ENCODE data around the gene ADAM12. TPM values are rescaled to one million over a fixed set of nuclear protein-coding genes. Genes with fewer than 3 reads are reported as not detected.
"Not testable (repeated sequence)": the region's sequence is repeated elsewhere in the genome, so short reads cannot be mapped to it uniquely, and the experiment has no call there.

ADAM12 gene
- total RNA-seq, 3 donors from 2014 or later (not counting 1 experiment from before 2014, with no cell fraction given), result 1.6 to 1.9 (median 1.8) TPM

DNA sequence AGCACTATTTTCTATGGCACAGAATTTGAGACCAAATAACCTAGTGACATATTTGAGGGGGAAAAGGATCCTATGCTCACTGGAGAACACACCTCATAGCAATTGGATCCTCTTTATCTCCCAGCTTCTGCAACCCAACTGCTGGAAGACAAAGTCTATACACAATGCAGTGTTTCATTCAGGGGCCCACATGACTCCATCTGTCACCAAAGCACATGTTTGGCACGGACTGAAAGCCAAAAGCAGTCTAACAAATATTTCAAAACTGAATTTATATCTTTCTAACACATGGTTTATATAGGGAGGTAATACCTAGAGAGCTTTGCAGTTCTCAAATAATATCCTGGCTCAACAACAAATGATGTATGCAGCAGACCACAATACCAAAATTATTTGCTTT lies 39.2 kb downstream of the ADAM12 start:
- H3K4me1 ChIP-seq (ENCODE audit: control insufficient read depth, insufficient read depth, low read length), result no peaks in the 10 kb centered on the region
- H3K27me3 ChIP-seq (ENCODE audit: control insufficient read depth, insufficient read depth, low read length), result no peaks in the 10 kb centered on the region
- H3K4me3 ChIP-seq (ENCODE audit: low read length), result no peak overlapping the region
- H3K4me3 Mint-ChIP-seq, result no peak overlapping the region
- WGBS (ENCODE audit: insufficient coverage), result no CpG with 5 or more reads among the region's 1 CpG
- H3K9me3 Mint-ChIP-seq, result no peaks in the 10 kb centered on the region
- no peak overlapping the region for H3K27ac Mint-ChIP-seq
- no peak for DNase-seq
- H3K27me3 Mint-ChIP-seq (ENCODE audit: low read depth in 2 of 2), result peaks cover 3 to 9% of the 10 kb centered on the region in 2 donors
- no peaks in the 10 kb centered on the region for H3K36me3 Mint-ChIP-seq
- no peak for ATAC-seq
- H3K9me3 ChIP-seq (ENCODE audit: control insufficient read depth, insufficient read depth, low read length), result no peaks in the 10 kb centered on the region
- TF ChIP-seq, protein P1, sequence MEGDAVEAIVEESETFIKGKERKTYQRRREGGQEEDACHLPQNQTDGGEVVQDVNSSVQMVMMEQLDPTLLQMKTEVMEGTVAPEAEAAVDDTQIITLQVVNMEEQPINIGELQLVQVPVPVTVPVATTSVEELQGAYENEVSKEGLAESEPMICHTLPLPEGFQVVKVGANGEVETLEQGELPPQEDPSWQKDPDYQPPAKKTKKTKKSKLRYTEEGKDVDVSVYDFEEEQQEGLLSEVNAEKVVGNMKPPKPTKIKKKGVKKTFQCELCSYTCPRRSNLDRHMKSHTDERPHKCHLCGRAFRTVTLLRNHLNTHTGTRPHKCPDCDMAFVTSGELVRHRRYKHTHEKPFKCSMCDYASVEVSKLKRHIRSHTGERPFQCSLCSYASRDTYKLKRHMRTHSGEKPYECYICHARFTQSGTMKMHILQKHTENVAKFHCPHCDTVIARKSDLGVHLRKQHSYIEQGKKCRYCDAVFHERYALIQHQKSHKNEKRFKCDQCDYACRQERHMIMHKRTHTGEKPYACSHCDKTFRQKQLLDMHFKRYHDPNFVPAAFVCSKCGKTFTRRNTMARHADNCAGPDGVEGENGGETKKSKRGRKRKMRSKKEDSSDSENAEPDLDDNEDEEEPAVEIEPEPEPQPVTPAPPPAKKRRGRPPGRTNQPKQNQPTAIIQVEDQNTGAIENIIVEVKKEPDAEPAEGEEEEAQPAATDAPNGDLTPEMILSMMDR (IDR thresholded peaks at IDR 0.05), result no peak
- intact Hi-C loops (cut with micrococcal nuclease), result no loop called here
- H3K36me3 ChIP-seq (ENCODE audit: control insufficient read depth, insufficient read depth, low read length), result no peaks in the 10 kb centered on the region
- H3K27ac ChIP-seq (ENCODE audit: low read length), result no peak overlapping the region
- no peaks in the 10 kb centered on the region for H3K4me1 Mint-ChIP-seq

DNA sequence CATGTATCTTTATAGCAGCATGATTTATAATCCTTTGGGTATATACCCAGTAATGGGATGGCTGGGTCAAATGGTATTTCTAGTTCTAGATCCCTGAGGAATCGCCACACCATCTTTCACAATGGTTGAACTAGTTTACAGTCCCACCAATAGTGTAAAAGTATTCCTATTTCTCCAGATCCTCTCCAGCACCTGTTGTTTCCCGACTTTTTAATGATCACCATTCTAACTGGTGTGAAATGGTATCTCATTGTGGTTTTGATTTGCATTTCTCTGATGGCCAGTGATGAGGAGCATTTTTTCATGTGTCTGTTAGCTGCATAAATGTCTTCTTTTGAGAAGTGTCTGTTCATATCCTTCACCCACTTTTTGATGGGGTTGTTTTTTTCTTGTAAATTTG lies 44.8 kb downstream of the ADAM12 start:
- intact Hi-C loops (cut with micrococcal nuclease); H3K4me1 ChIP-seq (ENCODE audit: control insufficient read depth, insufficient read depth, low read length); H3K4me1 Mint-ChIP-seq; DNase-seq; H3K36me3 Mint-ChIP-seq; H3K27ac Mint-ChIP-seq; H3K27me3 ChIP-seq (ENCODE audit: control insufficient read depth, insufficient read depth, low read length); H3K9me3 Mint-ChIP-seq; ATAC-seq; H3K36me3 ChIP-seq (ENCODE audit: control insufficient read depth, insufficient read depth, low read length); H3K27ac ChIP-seq (ENCODE audit: low read length); H3K4me3 Mint-ChIP-seq; H3K4me3 ChIP-seq (ENCODE audit: low read length); H3K9me3 ChIP-seq (ENCODE audit: control insufficient read depth, insufficient read depth, low read length): not testable (repeated sequence)
- peaks cover 9 to 13% of the 10 kb centered on the region in 2 donors for H3K27me3 Mint-ChIP-seq (ENCODE audit: low read depth in 2 of 2)
- WGBS (ENCODE audit: insufficient coverage), result no CpG with 5 or more reads among the region's 2 CpGs

DNA sequence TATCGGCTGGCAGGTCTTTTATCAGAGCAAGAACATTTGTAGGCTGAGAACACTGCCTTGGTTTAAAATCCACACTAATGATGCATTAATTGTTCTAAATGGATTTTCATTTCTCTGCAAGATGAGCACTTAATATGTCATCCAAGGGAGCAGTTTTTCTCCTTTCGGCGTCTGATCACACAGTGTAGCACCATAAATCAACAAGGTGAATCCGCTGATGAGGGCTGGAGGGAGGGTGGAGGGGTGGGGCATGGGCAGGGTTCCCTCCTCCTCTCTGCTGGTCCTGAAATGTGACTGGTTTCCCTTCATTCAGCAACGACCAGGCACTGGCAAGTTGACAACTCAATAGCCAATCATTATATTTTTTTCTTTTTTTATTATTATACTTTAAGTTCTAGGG lies 45.6 kb downstream of the ADAM12 start:
- 96% methylated on average over 4 of the region's 5 CpGs for WGBS (ENCODE audit: insufficient coverage)
- H3K4me3 ChIP-seq (ENCODE audit: low read length), result no peak overlapping the region
- H3K36me3 ChIP-seq (ENCODE audit: control insufficient read depth, insufficient read depth, low read length), result no peaks in the 10 kb centered on the region
- H3K9me3 ChIP-seq (ENCODE audit: control insufficient read depth, insufficient read depth, low read length), result no peaks in the 10 kb centered on the region
- H3K27me3 ChIP-seq (ENCODE audit: control insufficient read depth, insufficient read depth, low read length), result no peaks in the 10 kb centered on the region
- DNase-seq (no peak), ATAC-seq (no peak)
- no peaks in the 10 kb centered on the region for H3K9me3 Mint-ChIP-seq
- H3K4me3 Mint-ChIP-seq, result no peak overlapping the region
- H3K27ac ChIP-seq (ENCODE audit: low read length), result no peak overlapping the region
- H3K4me1 Mint-ChIP-seq, result no peaks in the 10 kb centered on the region
- no peaks in the 10 kb centered on the region for H3K36me3 Mint-ChIP-seq
- intact Hi-C loops (cut with micrococcal nuclease), result no loop called here
- H3K4me1 ChIP-seq (ENCODE audit: control insufficient read depth, insufficient read depth, low read length), result no peaks in the 10 kb centered on the region
- TF ChIP-seq, protein P1 (IDR thresholded peaks at IDR 0.05), result no peak
- H3K27me3 Mint-ChIP-seq (ENCODE audit: low read depth in 2 of 2), result peaks cover 7 to 13% of the 10 kb centered on the region in 2 donors
- no peak overlapping the region for H3K27ac Mint-ChIP-seq

DNA sequence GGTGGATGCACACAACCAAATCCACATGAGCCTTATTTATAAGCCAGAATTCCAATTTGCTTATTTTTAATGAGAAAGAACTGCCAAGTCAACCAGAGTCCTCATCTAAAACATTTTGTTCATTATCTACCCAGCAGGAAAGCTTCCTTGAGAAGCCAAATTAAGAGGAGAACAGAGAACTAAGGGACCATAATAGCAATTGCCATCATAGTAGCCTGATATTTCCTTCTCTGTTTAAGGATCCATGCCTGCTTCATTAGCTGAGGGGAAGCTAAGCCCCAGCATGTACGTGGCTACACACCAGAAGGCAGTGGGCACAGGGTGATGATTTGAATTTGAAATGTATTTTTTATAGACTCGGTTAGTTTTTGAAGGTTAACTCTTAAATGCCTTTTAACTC lies 46.8 kb downstream of the ADAM12 start:
- TF ChIP-seq, protein P1 (IDR thresholded peaks at IDR 0.05), result no peak
- H3K27me3 ChIP-seq (ENCODE audit: control insufficient read depth, insufficient read depth, low read length), result no peaks in the 10 kb centered on the region
- peaks cover 7 to 13% of the 10 kb centered on the region in 2 donors for H3K27me3 Mint-ChIP-seq (ENCODE audit: low read depth in 2 of 2)
- no peak overlapping the region for H3K27ac Mint-ChIP-seq
- no peaks in the 10 kb centered on the region for H3K4me1 ChIP-seq (ENCODE audit: control insufficient read depth, insufficient read depth, low read length)
- WGBS (ENCODE audit: insufficient coverage), result 40% methylated on average over 1 of the region's 2 CpGs
- no peaks in the 10 kb centered on the region for H3K36me3 Mint-ChIP-seq
- no peak for DNase-seq
- no peak for ATAC-seq
- no peak overlapping the region for H3K27ac ChIP-seq (ENCODE audit: low read length)
- H3K9me3 ChIP-seq (ENCODE audit: control insufficient read depth, insufficient read depth, low read length), result no peaks in the 10 kb centered on the region
- no peak overlapping the region for H3K4me3 ChIP-seq (ENCODE audit: low read length)
- H3K4me3 Mint-ChIP-seq, result no peak overlapping the region
- H3K9me3 Mint-ChIP-seq, result no peaks in the 10 kb centered on the region
- no peaks in the 10 kb centered on the region for H3K4me1 Mint-ChIP-seq
- intact Hi-C loops (cut with micrococcal nuclease), result no loop called here
- no peaks in the 10 kb centered on the region for H3K36me3 ChIP-seq (ENCODE audit: control insufficient read depth, insufficient read depth, low read length)
